Kidney capillary endothelial cell (primary cell): ENCODE data around the gene CHRD.

Source experiments
- DNase-seq: peaks from one replicate; pipeline ENCODE4 v3.0.0-alpha.2; 2018; ENCODE audit warnings: low spot score

CHRD gene

GRCh38 chr3:184360929-184361531 is 18.8 kb upstream of the CHRD start:
- DNase-seq: no peak

DNA sequence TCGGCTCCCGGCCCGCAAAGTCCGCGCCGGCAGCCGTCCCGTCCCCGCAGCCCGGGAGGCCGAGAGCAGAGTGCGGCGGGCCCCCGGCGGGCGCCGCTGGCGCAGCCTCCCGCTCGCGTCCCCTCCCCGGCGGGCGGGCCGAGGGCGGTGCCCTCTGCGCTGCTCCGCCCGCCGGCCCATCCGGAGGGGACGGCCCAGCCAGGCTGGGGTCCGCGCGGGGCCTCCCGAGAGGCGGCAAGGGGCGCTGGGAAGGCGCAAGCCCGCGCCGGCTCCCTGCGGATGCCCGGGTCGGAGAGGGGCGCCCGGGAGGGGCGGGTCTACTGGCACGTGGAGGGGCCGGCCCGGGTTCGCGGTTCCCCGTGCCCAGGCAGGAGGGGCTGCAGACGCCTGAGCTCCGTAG is 18.3 kb upstream of the CHRD start, which contains the start of the genes CLCN2 and POLR2H:
Gene CLCN2 (minus strand): TSS at position 74 of the 400 bp plus-strand sequence. CDS start 126 bp downstream, outside the sequence.
Gene POLR2H (plus strand): TSS at position 179 of the 400 bp plus-strand sequence. CDS start 1,783 bp downstream, outside the sequence.
- peak; percentile 46 for DNase-seq

DNA sequence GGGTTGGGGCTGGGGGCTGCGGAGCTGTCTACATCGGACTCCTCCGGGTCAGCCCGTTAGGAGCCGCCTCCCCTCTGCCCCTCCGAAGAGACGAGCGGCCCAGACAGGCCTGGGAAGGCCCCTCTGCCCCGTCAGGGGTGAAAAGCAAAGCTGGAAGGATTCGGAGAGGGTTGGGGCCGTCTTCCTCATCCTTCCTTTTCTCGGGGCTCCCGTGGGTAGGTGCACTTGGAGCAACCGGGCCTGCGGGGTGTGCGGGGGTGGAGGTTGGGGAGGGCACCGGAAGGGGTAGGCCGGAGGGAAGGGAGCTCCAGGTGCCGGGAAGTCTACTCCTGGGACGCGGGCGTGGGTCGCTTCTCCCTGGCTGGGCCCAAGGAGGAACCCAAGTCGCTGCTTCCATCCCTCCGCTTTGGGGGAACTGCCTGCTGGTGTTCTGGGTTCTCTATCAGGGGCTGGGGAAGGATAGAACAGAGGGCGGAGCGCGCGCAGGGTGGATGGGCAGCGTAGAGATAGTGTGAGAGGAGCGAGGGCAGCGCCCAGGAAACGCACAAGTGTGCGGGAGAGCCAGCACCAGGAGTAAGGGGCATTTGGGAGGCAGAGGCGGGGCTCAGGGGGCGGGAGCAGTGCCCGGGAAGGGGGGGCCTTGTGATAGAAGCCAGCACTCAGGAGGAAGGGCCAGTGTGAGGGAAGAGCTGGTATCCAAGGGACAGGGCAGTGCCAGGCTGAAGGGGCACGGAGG is 17.8 kb upstream of the CHRD start:
- DNase-seq: peak; percentile 31

DNA sequence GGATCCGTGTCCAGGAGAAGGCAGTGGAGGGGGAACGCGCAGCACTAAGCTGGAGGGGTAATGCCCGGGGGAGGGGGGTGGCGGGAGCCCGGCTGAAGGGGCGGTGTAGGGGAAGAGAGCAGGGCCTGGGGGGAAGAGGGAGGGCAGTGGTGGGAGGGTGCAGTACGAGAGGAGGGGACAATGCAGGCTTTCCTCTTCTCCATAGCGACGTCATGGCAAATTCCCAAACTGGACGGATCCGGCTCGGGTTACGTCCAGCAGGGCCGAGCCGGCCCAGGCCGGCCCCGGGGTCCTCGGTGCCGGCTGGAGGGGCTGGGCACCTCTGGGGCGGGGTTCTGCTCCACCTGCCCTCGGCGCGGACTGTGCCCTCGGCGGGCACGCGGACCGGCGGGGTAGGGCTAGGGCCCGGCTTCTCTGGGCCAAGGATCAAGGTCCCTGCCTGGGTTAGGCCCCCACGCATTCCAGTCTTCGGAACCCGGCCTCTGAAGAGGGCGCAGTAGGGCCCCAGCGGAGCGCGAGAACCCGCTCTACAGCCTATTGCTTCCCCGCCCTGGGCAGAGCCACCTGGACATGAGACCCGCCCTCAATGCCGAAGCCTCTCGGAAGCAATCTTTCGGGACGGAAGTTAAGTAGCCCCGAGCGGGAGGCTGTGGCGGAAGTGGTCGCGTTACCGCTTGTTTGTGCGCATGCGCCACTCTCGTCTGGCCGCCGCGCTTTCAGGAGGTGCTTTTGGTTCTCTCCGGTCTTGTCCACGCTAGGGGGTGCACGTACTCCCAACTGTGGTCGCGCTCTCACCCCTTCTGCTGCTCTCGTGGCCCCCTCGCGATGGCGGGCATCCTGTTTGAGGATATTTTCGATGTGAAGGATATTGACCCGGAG is 16.9 kb upstream of the CHRD start:
- DNase-seq: peak; percentile 93

- DNase-seq: no peak
Measured at GRCh38 chr3:184366619-184367289, 13.1 kb upstream of the CHRD start.

GRCh38 chr3:184368116-184368515 is 11.7 kb upstream of the CHRD start:
- DNase-seq: no peak

DNA sequence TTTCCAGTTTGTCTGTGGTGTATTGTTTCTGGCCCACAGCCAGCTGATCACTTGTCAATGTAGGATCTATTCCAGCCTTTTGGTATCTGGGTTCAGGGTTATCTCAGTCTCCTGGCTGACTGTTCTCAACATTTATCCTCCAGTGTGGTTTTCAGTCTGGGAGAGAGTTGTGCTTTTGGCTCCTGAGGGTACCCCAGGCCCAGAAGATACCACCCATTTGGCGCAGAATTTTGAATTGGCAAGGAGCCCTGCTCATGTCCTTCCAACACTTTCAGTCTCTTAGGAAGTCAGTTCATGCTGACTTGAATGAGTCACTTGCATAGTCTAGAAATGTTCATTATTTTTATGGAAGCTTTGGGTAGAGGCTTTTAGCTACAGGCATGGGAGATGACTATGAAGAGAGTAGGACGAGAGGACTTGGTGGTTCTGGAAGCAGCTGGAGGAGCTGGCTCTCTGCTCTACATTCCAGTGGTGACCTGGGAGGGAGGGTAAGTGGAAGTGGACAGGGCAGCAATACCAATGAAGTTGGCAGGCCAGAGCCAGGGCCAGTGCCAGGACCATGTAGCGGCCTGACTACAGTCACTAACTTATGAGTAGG is 11.2 kb upstream of the CHRD start:
- peak; percentile 24 for DNase-seq

DNA sequence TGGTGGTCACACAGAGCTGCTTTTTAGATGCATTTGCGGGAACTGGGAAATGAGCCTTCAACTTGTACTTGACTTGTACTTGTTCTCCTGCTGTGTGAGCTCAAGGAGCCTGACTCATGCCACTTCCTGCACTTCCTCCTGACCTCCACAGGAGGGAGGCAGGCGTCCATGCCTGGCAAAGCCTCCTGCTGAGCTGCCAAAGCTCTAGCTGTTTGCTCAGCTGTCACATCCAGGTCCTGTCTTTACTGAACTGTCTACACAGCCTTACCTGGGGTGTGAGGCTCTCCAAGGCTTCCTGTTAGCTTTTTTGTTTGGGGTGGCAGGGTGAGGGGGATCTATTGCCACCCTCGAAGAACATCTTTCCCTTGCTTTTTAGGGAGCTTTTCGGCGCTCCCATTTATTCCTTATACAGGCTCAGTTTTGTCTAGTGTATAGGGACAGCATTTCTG is 8.3 kb upstream of the CHRD start:
- peak; percentile 90 for DNase-seq

DNA sequence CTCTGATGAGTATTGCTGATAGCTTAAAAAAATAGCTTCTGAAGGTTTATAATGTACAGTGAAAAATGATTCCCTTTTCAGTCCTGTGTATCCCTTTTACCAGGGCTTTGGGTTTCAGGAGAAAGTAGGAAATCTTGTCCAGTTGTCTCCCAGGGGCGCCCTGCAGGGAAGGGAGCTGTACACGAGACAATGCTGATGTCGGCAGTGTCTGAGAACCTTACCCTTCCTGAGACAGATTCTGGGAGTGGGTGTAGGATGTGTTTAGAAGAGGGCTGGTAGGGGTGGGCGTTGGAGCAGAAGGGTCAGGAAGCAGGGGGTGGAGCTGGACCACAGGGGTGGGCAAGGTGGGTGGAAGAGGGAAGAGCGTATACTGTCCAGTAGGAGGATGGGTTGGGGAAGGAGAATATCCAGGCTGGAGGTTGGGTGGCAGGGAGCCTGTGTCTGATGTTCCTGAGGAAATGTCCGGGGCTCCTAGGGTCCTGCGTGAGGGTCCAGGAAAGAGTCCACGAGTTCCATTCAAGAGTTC is 7.5 kb upstream of the CHRD start:
- no peak for DNase-seq

DNA sequence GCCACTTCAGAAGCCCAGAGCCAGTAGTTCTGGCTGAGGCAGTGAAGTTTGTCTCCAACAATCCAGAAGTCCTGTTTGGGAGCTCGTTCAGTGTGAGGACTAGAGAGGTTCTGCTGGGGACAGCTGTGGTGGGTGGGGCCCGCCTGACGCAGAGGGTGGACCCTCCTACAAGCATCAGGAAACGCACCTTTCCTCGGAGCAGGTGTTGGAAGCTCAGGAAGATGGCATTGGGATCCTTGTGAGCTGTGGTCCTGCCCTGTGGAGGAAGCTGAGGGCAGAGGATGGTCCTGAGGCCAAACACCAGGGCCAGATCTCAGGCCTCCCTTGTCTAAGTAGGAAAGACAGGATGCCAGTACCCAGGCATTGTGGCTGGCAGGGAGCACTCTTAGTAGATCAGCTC is 6.9 kb upstream of the CHRD start:
- DNase-seq: no peak

- DNase-seq: no peak
Measured at GRCh38 chr3:184373422-184373821, 6.4 kb upstream of the CHRD start.

- no peak for DNase-seq
Measured at GRCh38 chr3:184375747-184376461, 4.0 kb upstream of the CHRD start.

DNA sequence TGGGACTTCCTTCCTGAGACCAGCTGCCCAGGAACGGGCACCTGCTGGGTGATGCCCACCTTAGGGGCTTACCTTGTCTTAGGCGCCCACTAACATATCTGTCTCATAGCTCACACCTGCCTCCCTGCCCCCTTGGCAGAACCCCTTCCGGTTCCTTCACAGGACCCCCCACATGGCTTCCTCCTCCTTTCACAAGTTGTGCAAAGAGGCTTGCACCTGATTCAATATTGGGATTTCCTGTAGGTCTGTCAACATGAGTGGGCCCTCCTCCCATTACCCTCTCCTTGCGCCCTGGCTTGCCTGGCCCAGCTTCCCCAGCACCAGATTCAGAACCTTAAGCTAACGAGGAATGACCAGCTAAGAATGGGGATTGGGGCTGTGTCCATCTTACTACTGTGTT is 2.5 kb upstream of the CHRD start:
- DNase-seq: no peak

- DNase-seq: no peak
Measured at GRCh38 chr3:184377882-184378445, 1.9 kb upstream of the CHRD start, which contains the start of gene THPO. THPO (minus strand) TSS chr3:184378207; CDS start chr3:184376259, 1,948 bp downstream.

DNA sequence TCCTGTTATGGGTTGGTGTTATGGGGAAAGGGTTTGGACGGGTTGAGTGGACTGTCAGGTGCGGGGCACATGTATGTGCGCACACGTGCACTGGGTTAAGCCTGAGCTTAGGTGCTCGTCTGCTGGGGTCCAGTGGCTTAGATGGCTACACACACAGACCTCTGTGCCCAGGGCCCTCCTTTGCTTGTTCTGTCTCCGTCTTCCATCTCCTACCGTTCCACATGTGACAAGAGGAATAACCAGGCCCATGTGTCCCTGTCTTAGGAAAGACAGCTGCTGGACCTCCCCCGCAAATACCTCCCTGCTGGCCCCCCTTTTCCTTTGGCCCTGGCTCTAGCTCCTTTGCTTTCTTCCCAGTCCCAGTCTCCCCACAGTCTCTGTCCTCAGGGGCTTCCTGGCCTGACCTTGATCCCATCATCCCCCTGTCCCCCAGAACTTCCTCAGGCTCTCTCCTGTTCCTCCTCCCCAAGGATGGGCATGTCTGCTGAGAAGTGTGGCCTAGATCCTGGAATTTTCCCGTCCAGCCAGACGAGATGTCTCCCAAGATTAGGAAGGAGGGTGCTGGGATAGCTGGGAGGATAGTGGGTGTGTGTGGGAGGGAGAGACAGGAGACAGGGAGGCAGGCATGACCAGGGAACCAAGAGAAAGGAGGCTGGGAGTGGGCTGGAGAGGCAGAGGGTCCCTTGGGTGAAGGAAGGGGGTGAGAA is 1.1 kb upstream of the CHRD start:
- no peak for DNase-seq

DNA sequence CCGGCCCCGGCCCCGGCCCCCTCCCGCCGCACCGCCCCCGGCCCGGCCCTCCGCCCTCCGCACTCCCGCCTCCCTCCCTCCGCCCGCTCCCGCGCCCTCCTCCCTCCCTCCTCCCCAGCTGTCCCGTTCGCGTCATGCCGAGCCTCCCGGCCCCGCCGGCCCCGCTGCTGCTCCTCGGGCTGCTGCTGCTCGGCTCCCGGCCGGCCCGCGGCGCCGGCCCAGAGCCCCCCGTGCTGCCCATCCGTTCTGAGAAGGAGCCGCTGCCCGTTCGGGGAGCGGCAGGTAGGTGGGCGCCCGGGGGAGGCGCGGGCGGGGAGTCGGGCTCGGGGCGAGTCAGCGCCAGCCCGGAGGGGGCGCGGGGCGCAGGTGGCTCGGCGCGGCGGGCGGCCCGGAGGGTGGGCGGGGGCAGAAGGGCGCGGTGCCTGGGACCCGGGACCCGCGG is 352 bp downstream of the CHRD start:
- no peak for DNase-seq

DNA sequence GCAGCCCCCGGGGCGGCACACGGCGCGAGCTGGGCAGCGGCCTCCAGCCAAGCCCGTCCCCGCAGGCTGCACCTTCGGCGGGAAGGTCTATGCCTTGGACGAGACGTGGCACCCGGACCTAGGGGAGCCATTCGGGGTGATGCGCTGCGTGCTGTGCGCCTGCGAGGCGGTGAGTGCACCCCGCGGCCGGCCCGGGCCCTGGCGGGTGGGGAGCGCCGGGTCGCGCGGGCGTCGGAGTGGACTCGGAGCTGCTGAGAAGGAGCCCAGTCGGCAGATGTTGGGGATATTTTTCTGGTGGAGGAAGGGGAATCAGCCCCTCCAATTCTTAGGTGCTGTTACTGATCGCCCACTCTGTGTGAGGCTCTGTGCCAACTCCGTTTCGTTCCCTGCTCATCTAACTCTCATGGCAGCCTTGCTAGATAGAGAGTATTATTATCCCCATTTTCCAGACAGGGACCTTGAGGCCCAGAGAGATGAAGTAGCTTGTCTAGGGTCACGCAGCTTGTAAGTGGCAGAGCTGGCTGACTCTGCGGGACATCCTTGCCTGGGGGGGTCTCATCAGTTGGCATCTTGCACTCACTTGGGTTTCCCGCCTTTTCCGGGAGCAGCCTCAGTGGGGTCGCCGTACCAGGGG is 890 bp downstream of the CHRD start:
- no peak for DNase-seq

GRCh38 chr3:184381261-184382224 is 1.7 kb downstream of the CHRD start:
- DNase-seq: peak; percentile 24
